ENCODE data around the gene ADAM15. TPM values are rescaled to one million over a fixed set of nuclear protein-coding genes. Genes with fewer than 3 reads are reported as not detected.
A peak's percentile ranks its signal among the peaks of the same experiment; 100 is the strongest.

ADAM15 gene, protein sequence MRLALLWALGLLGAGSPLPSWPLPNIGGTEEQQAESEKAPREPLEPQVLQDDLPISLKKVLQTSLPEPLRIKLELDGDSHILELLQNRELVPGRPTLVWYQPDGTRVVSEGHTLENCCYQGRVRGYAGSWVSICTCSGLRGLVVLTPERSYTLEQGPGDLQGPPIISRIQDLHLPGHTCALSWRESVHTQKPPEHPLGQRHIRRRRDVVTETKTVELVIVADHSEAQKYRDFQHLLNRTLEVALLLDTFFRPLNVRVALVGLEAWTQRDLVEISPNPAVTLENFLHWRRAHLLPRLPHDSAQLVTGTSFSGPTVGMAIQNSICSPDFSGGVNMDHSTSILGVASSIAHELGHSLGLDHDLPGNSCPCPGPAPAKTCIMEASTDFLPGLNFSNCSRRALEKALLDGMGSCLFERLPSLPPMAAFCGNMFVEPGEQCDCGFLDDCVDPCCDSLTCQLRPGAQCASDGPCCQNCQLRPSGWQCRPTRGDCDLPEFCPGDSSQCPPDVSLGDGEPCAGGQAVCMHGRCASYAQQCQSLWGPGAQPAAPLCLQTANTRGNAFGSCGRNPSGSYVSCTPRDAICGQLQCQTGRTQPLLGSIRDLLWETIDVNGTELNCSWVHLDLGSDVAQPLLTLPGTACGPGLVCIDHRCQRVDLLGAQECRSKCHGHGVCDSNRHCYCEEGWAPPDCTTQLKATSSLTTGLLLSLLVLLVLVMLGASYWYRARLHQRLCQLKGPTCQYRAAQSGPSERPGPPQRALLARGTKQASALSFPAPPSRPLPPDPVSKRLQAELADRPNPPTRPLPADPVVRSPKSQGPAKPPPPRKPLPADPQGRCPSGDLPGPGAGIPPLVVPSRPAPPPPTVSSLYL
- 10 to 100 TPM; 51.3 to 75.5 (median 65.6) TPM for total RNA-seq

DNA sequence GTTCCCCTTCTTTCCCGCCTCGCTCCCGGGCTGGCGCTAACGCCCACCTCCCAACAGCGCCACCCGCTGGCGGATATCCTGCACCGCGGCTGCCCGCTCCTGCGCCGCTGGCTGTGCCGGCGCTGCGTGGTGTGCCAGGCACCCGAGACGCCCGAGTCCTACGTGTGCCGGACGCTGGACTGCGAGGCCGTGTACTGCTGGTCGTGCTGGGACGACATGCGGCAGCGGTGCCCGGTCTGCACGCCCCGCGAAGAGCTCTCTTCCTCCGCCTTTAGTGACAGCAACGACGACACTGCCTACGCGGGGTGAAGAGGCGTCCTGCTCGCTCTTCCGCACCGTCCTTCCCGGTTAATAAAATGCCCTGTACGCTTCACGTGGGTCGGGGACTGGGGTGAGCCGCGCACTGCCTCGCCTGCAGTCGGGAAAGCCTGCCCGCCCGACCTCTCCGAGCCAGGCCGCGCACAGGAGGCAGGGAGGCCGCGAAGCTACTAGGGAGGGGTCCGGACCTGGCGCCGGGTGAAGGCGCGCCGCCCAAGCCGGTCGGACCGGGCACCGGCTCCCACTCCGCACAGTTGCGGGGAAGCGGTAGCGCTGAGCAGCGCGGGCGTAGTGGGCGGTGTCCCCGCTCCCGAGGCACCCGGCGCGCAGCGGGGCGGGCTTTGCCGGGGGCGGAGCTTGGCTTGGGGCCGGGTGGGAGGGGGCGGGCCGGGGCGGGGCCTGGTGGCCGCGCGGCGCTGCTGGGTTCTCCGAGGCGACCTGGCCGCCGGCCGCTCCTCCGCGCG, at the start of gene ADAM15:
ADAM15 (plus strand) TSS at position 757 of the 782 bp plus-strand sequence. CDS start 71 bp downstream, outside the sequence.
- no peak for TF ChIP-seq POLR2A (IDR thresholded peaks at IDR 0.05)
- TF ChIP-seq, protein P1, sequence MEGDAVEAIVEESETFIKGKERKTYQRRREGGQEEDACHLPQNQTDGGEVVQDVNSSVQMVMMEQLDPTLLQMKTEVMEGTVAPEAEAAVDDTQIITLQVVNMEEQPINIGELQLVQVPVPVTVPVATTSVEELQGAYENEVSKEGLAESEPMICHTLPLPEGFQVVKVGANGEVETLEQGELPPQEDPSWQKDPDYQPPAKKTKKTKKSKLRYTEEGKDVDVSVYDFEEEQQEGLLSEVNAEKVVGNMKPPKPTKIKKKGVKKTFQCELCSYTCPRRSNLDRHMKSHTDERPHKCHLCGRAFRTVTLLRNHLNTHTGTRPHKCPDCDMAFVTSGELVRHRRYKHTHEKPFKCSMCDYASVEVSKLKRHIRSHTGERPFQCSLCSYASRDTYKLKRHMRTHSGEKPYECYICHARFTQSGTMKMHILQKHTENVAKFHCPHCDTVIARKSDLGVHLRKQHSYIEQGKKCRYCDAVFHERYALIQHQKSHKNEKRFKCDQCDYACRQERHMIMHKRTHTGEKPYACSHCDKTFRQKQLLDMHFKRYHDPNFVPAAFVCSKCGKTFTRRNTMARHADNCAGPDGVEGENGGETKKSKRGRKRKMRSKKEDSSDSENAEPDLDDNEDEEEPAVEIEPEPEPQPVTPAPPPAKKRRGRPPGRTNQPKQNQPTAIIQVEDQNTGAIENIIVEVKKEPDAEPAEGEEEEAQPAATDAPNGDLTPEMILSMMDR (IDR thresholded peaks at IDR 0.05): peak; percentile 64 to 87 (median 74)
- WGBS, 2 donors: 4 to 6% methylated on average over 15 to 25 of the region's 99 CpGs
- peaks cover 0 to 1% of the 10 kb centered on the region in 2 donors for H3K36me3 ChIP-seq
- H3K4me1 ChIP-seq: peaks cover 9 to 28% of the 10 kb centered on the region in 2 donors
- no peaks in the 10 kb centered on the region for H3K9me3 ChIP-seq
- H3K27ac ChIP-seq: peak within 1 kb of the TSS; percentile 67 to 84 (median 83)
- DNase-seq: peak; percentile 70 to 77
- no peaks in the 10 kb centered on the region for H3K27me3 ChIP-seq
- H3K4me3 ChIP-seq (replicated peaks in 1 of 3): peak within 1 kb of the TSS; percentile 54 to 56 (median 55)
- intact Hi-C loops (cut with DNase I): loop anchor here (5.0 kb wide), 1 partner anchor 78 kb away; the partner anchor contains the start of genes CKS1B and SHC1

DNA sequence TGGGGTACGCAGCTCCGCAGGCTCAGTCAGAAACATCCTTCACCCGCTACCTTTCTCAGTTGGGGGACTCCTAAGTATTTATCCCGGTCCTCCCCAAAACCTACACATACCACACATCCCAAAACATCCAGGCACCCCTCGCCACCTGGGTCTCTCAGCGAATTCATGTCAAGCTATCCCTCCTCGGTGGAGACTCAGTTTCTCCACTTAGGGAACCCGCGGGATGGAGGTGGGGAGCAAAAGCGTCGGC, 49.8 kb upstream of the ADAM15 start:
- TF ChIP-seq, protein P1 (IDR thresholded peaks at IDR 0.05): no peak
- TF ChIP-seq POLR2A (IDR thresholded peaks at IDR 0.05): no peak
- Histone ChIP-seq H3K4me1 (peaks cover 38 to 40% of the 10 kb centered on the region in 2 donors), H3K27ac (peak overlapping the region; percentile 86 to 99 (median 95)), H3K4me3 (replicated peaks in 1 of 3) (peak overlapping the region; percentile 23 to 86 (median 41)), H3K27me3 (no peaks in the 10 kb centered on the region), H3K9me3 (no peaks in the 10 kb centered on the region), H3K36me3 (no peaks in the 10 kb centered on the region)
- intact Hi-C loops (cut with DNase I): no loop called here
- no peak for DNase-seq
- 0 to 1% methylated on average over 6 to 11 of the region's 11 CpGs for WGBS, 2 donors

DNA sequence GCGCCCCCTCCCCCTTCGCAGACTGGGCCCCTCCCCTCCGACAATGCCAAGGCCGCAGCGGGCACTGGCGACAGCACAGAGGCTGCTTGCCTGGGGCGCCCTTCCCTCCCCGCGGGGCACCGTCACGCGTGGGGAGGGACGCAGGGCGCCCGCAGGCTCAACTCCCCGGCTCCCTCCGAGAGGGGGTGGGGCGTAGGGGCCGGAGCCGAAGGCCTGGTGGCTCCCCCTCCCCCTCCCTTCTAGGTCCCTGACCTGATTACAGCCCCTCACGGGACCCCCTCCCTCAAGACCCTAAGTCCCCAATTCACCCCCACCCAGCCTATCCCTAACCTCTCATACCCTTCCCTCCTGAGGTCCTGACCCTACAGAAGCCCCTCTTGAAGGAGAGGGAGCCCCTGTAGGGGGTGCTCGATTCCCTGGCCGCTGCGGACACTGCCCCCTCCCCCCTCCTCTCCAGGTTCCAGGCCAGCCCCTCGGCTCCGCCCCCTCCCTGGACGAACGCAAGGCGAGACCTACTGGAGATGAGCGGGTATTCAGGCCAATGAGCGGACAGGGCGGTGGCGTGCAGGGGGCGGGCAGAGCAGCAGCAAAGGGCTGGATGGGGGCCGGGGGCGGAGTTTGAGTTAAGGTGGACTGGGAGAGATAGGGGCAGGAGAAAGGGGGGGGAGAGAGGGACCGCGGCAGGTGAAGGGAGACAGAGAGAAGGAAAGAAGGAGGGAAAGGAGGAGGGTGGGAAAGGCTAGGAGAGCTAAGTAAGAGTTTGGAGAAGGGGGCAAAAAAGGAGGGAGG, 49.2 kb upstream of the ADAM15 start:
- intact Hi-C loops (cut with DNase I): no loop called here
- H3K4me3 ChIP-seq (replicated peaks in 1 of 3): peak overlapping the region; percentile 23 to 86 (median 41)
- H3K9me3 ChIP-seq: no peaks in the 10 kb centered on the region
- peaks cover 43 to 45% of the 10 kb centered on the region in 2 donors for H3K4me1 ChIP-seq
- TF ChIP-seq POLR2A (IDR thresholded peaks at IDR 0.05): peak; percentile 69 to 91
- TF ChIP-seq, protein P1 (IDR thresholded peaks at IDR 0.05): peak in 5 of 6 experiments; percentile 19 to 44 (median 38)
- 0 to 1% methylated on average over 25 to 26 of the region's 38 CpGs for WGBS, 2 donors
- no peaks in the 10 kb centered on the region for H3K27me3 ChIP-seq
- H3K27ac ChIP-seq: peak overlapping the region; percentile 86 to 99 (median 95)
- peak; percentile 100 for DNase-seq
- H3K36me3 ChIP-seq: no peaks in the 10 kb centered on the region

DNA sequence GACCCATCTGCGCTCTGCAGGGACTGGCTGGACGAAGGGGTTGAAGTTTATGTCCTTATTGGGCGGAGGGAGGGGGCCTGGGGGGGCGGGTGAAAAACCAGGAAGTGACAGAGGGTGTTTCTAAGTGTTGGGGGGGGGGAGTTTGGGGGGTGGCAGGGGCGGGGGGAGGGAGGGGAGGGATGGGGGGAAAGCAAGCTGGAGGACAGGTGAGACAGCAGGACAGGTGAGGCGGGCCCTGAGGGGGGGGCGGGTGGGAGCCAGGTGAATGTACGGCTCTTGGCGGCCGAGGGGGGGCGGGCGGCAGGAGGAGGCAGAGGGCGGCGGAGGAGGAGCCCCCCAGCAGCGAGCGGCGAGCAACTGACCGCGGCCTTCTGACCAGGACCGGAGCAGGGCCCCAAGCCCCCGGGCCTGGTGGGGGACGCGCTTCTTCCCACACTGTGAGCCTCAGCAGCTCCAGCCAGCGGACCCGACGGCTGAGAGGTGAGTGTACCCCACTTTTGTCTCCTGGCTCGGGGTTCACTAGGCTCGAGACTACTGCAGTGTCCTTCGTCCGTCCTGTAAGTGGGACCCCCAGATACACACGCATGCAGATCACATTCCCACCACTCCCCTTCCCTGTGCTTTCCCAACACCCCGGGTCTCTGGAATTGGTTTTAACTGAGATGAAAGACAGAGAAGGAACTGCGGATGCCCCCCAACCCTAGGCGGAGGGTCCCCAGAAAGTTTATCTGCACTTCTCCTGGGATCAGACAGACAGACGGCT, 48.5 kb upstream of the ADAM15 start, which contains the start of gene ZBTB7B:
ZBTB7B (plus strand) TSS at position 339 of the 763 bp plus-strand sequence. CDS start 11,859 bp downstream, outside the sequence.
- Histone ChIP-seq H3K36me3 (no peaks in the 10 kb centered on the region), H3K27me3 (no peaks in the 10 kb centered on the region), H3K27ac (peak within 1 kb of the TSS; percentile 91 to 99 (median 95)), H3K4me1 (peaks cover 50 to 53% of the 10 kb centered on the region in 2 donors), H3K4me3 (replicated peaks in 1 of 3) (peak within 1 kb of the TSS; percentile 86 to 97 (median 93)), H3K9me3 (no peaks in the 10 kb centered on the region)
- DNase-seq: peak; percentile 59 to 73
- intact Hi-C loops (cut with DNase I): no loop called here
- 0 to 2% methylated on average over 8 to 9 of the region's 35 CpGs for WGBS, 2 donors
- TF ChIP-seq, protein P1 (IDR thresholded peaks at IDR 0.05): no peak
- TF ChIP-seq POLR2A (IDR thresholded peaks at IDR 0.05): no peak
